Stimulated activated CD4-positive, alpha-beta T cell treated with anti-CD3 and anti-CD28 coated beads, Interleukin-1b, Interleukin-23, amount 100 ng/mL, for 1 hour (primary cell): ENCODE results near the gene SNX32.

Experiments
- DNase-seq, 2 donors: peaks; one replicate each; pipeline ENCODE4 v3.0.0-alpha.2; 2020; ENCODE audit warnings: low read depth in 2 of 2

The SNX32 gene

DNA sequence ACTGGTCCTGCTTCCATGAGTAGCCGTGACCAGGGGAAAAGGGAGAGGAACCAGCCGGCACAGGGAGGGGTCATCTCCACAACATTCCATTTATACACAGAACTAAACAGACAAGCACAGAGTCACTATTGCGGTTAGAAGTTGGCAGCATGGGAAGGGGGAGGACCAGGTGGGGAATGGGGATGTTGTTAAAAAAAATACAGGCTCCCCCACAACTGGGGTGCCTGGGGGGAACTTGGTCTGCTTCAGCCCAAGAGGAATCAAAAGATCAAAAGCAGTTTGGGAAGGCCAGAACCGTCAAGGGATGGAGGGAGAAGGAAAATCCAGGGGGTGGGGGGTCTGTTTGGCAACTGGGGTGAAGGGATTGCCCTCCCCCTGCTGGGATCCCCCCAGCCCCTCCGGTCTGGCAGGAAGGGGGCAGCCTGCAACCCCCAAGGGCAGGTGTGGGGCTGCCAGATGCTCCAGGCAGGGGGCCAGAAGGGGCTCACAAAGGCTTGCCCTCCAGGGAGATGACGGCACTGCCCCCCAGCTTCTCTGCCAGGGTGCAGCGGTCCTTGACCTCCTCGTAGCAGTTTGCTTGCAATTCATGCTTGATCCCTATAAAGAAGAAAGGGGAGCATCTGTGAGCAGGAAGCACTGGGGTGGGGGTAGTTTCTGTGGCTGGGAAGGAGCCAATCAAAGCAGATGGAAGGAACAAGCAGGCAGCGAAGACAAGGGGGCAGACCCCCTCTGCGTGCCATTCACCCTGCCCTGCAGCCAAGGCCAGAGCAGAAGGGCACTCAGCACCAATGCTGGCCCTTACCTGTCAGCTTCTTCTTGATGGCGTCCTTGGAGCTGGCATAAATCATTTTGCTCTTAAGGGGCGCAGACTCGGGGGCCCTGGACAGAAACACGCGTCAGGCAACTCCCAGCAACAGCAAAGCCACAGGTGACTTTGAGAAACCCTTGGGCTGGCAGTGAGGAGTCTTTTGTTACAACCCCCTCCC is 21.4 kb downstream of the SNX32 start:
- no peak for DNase-seq

DNA sequence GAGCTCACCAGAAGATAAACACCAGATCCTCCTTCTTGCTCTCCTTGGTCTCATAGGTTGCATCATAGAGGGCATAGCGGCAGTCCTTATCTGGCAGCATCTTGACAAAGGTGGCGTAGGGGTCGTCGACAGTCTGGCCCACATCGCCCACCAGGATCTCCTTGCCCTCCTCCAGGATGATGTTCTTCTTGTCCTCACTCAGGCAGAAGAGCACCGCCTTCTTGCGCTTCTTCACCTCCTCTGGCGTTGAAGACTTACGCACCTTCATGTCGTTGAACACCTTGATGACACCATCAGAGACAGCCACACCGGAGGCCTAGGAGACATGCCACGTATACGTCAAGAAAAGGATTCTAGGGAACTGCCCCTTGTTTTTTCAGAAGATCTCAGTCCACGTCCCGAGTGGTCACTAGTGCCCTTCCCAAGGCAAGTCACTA is 22.2 kb downstream of the SNX32 start:
- no peak for DNase-seq

DNA sequence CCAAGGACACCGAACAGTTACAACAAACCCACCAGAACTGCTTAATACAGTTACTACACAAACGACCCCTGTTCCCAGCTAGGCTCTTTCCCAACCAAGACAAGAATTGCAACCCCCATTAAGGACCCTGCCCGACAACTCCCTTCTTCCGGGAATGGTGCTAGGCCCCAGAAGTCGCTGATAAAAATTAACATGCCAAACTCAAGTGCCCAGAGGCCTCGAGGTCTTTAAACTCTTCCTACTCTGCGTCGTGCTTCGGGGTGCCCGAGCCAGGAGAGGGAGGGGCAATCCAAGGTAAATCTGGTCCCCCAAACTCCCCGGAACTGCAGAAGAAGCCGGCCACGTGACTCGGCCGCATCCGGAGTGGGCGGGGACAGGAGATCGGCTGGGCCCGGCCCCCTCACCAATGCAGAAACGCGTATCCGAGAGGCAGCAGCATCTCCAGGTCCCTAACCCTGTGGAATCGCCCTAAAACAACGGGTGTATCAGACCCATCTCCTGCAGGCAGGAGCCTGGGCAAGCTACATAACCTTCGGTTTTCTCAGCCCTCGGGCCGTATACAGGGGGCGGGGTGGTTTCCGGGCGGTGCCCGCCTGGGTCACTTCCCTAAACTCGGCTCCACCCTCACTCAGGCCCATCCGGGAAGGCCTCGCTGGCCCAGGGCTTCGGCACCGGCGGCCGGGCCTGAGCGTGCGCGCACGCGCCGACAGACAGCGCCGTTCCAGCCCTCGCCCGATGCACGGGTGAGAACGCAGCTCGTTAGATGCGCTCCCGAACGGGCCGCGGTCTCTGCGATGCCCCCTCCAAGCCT is 23.1 kb downstream of the SNX32 start:
- DNase-seq = peak; percentile 53 to 70

DNA sequence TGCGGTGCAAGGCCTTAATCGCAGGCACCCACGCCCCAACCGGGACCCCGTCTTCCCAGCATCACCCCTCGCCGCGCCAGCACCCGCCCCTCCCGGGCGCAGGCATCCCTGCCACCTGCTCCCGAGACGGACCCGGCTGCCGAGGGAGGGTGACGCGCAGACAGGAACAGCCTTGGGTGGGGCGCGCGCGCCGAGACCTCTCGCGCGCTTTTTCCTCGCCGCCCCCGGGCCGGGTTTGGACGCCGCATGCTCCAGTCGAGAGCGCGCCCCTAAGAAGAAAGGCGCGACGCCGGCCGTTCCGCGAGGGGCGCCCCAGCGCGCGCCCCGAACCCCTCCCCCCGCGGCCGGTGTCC is 23.7 kb downstream of the SNX32 start:
- peak in 1 of 2 donors; percentile 34 for DNase-seq

DNA sequence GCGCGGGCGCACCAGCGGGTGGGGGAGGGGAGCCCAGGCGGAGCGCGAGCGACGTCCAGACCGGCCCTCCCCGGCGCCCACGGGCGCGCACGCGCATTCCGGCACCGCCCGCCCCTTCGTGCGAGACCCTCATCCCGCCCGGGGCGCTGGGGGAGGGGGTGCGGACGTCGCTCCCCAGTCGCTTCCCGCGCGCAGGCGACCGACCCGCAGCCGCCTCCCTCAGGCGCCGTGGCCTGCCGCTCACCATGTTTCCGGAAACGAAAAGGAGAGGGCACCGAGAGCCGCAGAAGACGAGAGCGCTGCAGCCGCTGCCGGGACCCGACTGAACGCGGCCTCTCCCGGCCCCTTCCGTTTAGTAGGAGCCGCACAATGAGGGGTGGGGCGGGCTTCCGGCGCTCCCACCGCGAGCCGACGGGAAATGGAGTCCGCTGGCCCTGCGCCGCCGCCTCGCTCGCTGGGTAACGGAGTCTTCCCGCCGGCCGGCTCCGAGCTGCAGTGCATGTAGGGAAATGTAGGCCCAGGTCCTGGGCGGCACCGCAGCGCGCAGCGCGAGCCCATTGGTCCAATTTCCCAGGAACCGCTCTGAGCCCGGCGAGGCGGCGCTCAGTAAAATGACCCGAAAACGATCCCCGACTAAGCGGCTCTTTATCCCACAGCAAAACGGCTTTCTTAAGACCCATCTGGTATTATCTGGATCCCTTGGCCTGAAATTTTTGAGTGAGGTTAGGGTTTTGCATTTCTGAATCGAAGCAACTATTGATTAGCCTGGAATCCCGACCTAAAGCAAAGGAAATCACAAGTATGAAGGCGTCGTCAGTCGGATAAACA is 24.3 kb downstream of the SNX32 start, which contains the start of gene CFL1:
CFL1 (minus strand) TSS at position 328 of the 828 bp plus-strand sequence; CDS start at position 247, 81 bp downstream.
- DNase-seq = peak; percentile 86 to 92

DNA sequence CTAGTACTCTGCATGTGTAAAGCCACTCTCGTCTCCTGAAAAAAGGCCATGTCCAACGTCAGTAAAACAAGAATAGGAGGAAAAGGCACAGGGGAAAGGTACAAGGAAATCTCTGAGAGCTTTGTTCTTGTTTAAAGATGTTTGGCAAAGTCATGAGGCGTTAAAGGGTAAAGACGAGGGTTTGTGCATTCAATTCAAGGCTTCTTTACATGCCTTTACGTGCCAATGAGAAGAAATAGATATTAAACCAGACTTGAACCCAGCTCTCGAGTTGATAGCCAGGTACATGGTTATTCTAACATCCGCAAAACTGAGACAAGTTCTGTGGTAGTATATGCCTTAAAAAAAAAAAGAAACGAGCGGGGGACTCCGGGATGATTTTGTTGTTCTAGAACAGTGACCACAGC is 24.9 kb downstream of the SNX32 start:
- DNase-seq = no peak

DNA sequence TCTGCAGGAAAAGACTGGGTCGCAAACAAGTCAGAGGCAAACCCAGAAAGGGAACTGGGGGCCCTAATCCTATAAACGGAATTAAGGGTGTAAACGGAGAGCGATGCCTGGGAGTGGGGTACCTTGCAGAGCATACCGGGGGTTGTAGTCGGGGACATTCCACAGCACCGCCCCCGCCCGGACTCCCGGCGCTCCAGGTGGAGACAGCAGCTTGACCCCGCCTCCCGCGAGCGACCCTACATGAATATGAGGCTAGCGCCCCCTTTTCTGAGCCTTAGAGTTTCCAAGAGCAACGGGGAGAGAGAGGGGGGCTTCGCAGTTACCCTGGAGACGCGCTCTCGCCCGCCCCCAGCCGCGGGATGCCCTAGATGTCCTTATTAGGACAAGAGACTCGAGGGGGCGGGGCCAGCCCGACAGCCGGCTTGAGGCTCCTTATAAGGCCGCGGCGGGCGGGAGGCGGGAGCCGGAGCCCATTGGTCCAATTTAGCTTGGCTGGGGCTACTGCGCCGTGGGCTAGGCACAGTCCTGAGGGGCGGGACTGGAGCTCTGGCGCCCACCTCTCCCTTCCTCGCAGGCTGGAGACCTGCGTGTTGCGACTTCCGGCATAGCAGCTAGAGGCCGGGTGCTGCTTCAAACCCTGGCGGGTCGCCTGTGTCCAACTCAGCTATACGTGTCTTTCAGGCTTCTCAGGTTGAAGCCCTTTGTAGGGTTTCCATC is 25.5 kb downstream of the SNX32 start:
- DNase-seq = peak; percentile 95 to 96

DNA sequence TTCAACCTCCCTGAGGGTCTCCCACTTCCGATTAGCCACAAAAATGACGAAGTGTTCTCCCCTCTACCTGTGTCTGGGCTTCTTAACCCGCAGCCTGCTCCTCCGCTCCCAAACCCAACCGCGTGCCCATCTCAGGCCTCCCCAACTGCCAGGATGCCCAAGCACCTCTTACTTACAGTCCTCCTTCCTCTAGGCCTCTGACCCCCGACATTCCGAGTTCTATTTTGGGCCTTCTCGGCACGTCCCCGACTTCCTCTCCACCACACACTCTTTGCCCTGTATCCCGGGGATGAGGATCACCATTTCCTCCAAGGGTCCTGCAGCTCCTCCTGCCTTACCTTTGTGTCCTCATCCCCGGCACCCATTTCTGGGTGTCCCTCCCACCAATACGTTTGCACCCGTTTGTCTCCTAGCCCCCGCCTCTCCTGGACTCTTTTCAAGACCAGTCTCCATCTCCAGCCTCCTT is 26.1 kb downstream of the SNX32 start:
- no peak for DNase-seq

DNA sequence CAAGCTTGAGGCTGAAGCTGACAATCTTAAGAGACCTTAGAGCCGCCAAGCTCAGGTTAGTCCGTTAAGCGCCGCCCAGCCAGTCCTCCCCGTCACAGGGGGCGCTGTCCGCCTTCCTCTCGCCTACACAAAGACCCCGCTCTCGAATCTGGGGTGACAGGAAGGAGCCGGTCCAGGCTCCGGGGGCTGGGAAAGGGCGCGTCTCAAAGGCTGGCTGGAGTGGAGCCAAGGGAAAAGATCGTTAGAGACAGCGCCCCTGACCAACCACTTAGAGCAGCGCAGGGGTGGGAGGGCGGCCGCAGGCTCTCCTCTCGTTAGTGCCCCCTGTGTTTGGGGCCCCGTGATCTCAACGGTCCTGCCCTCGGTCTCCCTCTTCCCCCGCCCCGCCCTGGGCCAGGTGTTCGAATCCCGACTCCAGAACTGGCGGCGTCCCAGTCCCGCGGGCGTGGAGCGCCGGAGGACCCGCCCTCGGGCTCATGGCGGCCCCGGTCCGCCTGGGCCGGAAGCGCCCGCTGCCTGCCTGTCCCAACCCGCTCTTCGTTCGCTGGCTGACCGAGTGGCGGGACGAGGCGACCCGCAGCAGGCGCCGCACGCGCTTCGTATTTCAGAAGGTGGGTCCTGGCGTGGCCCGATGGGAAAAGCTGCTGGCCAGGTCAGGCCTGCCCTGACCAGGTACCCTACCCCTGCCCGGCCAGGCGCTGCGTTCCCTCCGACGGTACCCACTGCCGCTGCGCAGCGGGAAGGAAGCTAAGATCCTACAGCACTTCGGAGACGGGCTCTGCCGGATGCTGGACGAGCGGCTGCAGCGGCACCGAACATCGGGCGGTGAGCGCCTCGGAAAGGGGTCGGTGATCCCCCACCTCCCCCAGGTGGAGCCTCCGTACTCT is 26.8 kb downstream of the SNX32 start, which contains the start of gene MUS81:
MUS81 (plus strand) TSS at position 156 of the 887 bp plus-strand sequence; CDS start at position 477, 321 bp downstream.
- peak; percentile 92 to 96 for DNase-seq

DNA sequence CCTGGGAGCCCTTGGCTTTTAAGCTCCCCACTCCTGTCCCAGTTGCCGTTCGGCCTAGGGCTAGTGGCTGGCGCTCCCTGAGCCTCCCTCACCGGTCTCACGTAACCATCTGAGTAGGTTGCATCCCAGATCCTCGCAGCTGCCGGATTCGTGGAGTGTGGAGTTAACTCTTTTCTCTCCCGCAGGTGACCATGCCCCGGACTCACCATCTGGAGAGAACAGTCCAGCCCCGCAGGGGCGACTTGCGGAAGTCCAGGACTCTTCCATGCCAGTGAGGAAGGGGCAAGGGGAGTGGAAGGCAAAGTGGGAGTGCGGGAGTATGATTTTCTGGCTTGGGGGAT is 27.4 kb downstream of the SNX32 start:
- no peak for DNase-seq

DNA sequence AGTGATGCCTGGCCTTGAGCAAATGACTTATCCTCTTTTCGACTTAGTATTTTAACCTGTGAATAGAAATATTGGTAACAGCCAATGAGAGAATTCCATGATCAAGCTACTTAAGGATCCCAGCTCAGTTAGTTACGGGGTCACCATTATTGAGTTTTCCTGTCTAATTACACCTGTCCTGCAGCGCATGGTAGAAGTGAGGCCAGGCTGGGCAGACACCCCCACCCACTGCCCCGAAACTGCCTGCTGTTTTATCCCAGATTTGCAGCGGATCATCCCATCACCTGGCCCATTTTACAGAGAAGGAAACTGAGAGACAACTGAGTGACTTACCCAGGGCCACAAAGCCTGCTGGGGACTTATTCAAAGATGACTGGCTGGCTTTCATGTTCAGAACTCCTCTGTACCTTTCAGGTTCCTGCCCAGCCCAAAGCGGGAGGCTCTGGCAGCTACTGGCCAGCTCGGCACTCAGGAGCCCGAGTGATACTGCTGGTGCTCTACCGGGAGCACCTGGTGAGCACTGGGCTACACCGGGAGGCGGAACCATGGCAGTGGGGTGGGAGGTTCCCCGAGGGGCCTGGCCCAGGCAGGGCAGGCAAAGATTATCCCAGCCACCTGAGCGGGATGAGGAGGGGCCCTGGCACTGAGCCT is 27.9 kb downstream of the SNX32 start:
- no peak for DNase-seq

DNA sequence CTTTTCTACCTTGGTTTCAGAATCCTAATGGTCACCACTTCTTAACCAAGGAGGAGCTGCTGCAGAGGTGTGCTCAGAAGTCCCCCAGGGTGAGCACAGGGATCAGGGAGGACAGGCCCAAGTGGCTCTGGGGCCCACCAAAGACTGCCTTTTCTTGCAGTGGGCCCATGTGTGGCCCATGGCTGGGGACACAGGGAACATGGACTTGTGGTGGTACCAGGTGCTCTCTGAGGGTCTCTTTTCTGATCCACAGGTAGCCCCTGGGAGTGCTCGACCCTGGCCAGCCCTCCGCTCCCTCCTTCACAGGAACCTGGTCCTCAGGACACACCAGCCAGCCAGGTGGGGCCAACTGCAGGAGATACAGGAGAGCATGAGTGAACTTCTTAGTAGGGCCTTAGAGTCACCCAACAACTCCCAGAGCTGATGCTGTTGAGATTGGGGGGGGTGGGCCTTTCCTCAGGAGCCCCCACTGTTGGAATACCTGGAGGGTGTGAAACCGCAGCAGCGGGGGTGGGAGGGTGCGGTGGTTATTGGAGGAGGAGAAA is 28.5 kb downstream of the SNX32 start:
- DNase-seq = no peak

DNA sequence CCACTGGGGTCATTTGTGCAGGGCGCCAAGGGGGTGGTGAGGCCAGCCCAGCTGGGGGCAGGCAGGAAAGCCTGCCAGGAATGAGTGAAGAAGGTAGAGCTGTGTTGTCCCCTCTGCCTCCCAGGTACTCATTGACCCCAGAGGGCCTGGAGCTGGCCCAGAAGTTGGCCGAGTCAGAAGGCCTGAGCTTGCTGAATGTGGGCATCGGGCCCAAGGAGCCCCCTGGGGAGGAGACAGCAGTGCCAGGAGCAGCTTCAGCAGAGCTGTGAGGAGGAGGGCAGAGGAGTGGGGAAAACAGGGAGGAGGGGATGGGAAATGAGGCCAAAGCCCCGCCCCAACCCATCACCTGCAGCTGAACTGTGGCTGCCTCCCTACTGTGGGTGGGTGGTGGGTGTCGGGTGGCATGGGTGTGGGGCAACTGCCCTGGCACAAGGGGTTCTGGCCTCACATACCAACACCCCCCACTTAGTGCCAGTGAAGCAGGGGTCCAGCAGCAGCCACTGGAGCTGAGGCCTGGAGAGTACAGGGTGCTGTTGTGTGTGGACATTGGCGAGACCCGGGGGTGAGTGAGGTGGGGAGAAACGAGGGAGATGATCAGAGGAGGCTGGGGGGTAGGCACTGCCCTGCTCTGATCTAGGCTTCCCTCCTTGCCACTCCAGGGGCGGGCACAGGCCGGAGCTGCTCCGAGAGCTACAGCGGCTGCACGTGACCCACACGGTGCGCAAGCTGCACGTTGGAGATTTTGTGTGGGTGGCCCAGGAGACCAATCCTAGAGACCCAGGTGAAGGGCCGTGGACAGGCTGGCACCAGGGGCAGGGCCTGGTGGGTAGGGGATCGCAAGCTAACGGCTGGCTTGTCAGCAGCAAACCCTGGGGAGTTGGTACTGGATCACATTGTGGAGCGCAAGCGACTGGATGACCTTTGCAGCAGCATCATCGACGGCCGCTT is 29.5 kb downstream of the SNX32 start:
- no peak for DNase-seq

DNA sequence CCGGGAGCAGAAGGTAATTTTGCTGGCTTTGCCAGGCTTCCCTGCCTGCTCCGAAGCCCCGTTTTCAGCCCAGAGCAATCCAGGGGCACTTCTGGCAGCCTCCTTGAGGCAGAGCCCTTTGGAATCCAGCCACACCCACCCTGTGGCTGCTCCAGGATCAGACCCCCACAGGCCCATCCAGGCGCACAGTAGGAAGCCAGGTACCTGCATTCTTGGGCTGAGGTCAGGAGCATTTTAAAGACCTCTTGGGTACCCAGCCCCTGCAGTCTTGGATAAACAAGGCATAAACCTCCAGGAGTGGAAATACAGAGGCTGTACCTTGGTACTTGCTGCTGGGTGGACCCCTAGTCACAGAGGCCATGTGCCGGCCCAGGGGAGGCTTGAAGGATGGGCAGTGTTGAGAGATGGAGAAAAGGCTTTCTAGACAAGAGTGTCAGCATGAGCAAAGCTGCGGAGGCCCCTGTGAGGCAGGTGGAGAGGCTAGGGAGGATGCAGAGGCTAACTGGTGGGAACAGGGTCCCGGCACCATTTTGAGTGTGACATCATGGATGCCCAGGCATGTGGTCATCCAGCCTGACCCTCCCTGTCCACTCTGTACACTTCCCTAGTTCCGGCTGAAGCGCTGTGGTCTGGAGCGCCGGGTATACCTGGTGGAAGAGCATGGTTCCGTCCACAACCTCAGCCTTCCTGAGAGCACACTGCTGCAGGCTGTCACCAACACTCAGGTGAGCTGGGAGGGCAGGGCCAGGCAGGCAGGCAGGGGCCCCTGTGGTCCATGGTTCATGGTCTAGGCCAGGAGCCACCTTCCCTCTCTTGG is 30.3 kb downstream of the SNX32 start:
- DNase-seq = no peak

DNA sequence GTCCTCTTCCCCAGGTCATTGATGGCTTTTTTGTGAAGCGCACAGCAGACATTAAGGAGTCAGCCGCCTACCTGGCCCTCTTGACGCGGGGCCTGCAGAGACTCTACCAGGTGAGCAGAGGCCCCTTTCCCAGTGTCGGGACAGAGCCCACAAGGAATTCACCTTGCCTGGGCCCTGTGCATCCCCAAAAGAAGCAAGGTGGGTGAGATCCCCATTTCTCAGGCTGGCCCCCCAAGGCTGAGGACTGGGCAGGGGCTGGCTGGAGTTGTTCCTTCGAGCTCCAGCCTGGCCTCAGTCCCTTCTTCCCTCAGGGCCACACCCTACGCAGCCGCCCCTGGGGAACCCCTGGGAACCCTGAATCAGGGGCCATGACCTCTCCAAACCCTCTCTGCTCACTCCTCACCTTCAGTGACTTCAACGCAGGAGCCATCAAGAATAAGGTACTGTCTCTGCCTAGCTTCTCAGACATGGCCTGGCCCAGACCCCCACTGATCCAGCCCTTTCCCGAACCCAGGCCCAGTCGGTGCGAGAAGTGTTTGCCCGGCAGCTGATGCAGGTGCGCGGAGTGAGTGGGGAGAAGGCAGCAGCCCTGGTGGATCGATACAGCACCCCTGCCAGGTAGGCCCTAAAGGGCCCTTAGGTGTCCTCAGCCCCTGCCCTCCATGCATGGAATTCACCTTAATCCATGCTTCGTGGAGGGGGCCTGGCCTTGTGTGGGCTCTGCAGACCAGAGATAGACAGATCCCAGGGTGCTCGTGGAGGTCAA is 31.1 kb downstream of the SNX32 start:
- no peak for DNase-seq

DNA sequence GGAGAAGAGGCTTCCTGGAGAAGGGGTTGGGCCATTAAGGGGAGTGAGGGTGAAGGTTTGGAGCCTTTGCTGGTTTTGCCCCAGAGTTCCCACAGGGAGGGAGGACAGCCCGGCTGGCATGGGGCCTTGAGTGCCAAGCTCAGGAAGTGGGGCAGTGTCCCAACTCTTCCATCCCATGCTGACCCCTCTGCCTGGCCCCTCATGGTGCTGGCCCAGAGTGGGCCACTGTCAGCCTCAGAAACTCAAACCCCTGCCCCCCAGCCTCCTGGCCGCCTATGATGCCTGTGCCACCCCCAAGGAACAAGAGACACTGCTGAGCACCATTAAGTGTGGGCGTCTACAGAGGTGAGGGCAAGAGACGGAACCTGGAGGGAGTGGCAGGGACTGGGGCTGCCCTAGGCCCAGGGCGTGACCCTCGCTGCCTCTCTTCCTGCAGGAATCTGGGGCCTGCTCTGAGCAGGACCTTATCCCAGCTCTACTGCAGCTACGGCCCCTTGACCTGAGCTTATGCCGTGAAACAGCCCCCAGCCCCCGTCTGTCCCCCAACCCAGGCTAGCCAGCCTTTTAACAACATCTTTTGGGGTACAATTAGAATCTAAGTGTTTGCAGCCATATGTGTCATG is 31.9 kb downstream of the SNX32 start:
- DNase-seq = no peak
